SIG-M5 (cell line): ENCODE data around the gene ZFP36L2.
A peak's percentile ranks its signal among the peaks of the same experiment; 100 is the strongest.

ENCODE experiments used
- DNase-seq: peaks from one replicate; lab custom pipeline; 2025; lab: John Stamatoyannopoulos, UW

ZFP36L2 gene, protein sequence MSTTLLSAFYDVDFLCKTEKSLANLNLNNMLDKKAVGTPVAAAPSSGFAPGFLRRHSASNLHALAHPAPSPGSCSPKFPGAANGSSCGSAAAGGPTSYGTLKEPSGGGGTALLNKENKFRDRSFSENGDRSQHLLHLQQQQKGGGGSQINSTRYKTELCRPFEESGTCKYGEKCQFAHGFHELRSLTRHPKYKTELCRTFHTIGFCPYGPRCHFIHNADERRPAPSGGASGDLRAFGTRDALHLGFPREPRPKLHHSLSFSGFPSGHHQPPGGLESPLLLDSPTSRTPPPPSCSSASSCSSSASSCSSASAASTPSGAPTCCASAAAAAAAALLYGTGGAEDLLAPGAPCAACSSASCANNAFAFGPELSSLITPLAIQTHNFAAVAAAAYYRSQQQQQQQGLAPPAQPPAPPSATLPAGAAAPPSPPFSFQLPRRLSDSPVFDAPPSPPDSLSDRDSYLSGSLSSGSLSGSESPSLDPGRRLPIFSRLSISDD

DNA sequence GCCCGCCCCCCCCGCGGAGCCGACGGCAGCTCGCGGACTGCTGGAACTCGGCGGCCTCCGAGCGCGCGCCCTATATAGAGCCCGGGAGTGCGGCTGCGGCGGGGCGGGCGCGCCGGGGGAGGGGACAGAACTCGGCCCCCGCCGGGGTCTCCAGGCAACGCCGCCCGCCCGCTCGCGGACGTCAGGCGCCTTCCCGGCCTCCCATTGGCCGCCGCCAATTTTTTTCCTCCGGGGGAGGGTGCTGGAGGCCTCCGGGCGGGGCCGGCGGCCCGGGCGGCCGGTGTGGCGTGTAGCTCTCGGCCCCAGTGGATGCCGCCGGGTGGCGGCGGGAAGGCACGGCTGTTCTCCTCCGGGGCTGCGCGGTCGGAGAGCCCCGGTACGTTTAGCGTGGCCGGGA, at the start of gene ZFP36L2:
TSS of gene ZFP36L2 (minus strand) at position 49 of the 397 bp plus-strand sequence. CDS start 291 bp downstream, outside the sequence.
- DNase-seq = peak; percentile 28

GRCh38 chr2:43274721-43275120, 48.3 kb upstream of the ZFP36L2 start:
- no peak for DNase-seq

GRCh38 chr2:43274055-43274454, 47.6 kb upstream of the ZFP36L2 start:
- no peak for DNase-seq

DNA sequence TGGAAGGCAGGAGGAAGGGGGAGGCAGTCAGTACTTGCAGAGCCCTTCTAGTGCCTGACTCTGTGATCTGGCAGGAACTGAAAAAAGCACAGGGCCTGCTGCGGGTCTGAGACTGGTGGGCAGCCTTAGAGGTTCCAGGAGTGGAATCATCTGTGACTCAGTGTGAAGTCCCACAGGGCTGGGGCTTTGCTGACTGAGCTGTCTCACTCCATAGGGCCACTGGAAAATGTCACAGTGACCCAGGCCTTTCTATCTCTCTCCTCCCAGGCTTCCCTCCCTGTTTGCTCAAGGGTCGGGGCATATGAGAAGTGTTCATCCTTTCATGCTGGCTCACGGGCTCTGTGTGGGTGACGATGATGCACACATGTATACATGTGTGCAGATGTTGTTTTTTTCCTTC, 47.1 kb upstream of the ZFP36L2 start:
- DNase-seq = no peak

DNA sequence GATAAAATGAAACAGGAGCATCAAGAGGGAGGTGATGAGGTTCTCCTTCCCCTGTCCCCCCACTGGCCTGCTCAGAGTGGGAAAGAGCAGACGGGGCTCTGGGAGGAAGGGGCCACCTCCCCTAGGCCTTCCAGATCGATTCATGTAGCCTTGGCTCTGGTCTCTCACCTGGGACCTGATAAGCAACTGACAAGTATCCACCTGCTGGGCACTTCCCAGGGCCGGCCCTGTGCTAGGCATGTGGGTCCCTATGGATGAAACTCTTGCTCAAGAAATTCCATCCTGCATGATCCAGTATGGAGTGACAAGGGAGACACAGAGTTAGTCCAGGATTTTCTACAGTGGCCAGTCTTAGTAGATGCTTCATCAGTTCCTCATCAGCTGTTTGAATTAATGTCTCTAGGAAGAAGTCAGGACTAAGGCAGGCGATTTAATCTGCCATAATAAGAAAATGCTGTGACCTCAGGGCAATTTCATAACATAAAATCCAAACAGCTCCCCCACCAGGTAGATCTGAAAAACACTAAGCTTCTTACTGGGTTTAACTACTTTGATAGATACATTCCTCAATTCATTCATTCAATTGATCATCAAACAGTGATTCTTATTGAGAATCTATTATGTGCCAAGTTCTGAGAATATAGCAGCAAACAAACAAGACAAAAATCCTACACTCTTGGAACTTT, 44.7 kb upstream of the ZFP36L2 start:
- no peak for DNase-seq

- no peak for DNase-seq
Measured at GRCh38 chr2:43270461-43270860, 44.1 kb upstream of the ZFP36L2 start.

DNA sequence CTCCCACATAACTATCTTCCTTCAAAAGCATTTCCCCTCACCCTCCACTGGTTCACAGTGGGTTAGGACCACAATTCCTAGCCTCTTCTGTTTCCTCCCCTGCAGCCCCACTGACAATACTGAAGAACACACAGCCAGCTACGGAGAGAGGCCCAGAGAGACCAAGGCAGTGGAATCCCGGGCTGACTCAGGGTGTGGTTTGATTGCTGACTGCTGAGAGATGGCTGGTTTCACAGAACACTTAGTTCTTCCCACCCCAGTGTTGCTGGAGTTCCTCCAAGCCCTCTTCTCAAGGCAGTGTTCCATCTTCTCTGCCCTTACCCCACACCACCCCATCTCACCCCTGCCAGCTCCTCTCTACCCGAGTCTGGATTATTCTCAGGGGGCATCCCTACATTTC, 43.3 kb upstream of the ZFP36L2 start:
- DNase-seq = no peak

DNA sequence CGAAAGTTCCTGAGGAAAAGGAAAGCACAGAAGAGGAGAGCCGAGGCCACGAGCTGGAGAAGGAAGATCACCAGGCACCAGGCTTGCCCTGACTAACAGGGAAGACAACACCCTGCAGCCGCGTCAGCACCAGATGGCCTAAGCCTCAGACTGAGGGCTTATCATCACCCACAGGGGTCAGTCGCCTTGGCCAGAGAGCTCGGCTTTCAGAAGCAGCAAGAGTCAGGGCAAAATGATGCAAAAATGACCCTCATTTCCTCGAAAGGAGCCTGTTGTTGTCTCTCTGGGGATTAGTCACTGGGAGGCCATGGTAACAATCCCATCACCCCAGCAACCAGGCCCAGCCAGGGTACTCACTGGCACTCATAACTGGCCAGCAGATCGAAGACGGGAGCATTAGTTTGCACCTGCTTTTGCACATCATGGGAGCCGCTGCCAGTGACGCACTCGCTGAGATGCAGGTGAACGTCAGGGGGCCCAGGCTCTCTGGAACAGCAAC, 42.7 kb upstream of the ZFP36L2 start:
- no peak for DNase-seq

- DNase-seq = no peak
Measured at GRCh38 chr2:43268066-43268953, 41.9 kb upstream of the ZFP36L2 start.

- no peak for DNase-seq
Measured at GRCh38 chr2:43267381-43267780, 41.0 kb upstream of the ZFP36L2 start.

DNA sequence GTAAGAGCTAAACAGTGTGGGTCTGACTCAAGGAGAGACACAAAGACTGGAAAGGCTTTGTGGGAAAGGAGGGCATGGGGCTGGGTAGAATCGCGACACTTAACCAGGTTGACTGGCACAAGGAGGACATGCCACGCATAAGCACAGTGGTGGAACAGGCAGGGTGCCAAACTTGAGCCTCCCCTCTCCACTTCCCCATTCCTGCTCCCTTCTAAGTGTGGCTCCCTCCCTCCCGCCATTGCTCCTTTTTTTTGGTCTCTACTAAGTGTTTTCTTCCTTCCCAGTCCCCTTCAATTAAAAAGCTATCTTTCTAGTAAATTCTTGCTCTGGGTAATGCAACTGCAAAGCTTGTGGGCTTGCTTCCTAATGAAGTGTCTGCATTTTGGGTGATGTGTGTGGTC, 40.3 kb upstream of the ZFP36L2 start:
- DNase-seq = no peak

- no peak for DNase-seq
Measured at GRCh38 chr2:43265421-43265820, 39.0 kb upstream of the ZFP36L2 start.

DNA sequence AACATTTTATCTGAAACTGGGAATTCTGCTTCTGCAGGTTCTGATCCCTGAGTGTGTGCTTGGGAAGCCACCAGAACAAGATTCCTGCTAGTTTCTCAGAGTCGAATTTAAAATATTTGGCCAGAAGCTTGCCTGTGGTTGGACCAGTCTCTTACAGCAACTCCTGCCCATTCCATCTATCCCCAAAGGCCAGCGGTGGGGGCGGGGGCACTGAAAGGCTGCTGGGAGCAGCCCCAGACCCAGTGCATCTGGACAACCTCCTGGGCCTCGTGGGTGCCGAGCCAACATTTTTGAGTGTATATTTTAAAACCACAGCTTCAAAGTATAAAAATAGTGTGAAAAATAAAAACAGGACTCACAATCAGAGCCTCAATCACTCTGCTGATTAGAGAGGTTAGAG, 38.6 kb upstream of the ZFP36L2 start:
- DNase-seq = no peak

- DNase-seq = no peak
Measured at GRCh38 chr2:43262951-43263350, 36.5 kb upstream of the ZFP36L2 start.

DNA sequence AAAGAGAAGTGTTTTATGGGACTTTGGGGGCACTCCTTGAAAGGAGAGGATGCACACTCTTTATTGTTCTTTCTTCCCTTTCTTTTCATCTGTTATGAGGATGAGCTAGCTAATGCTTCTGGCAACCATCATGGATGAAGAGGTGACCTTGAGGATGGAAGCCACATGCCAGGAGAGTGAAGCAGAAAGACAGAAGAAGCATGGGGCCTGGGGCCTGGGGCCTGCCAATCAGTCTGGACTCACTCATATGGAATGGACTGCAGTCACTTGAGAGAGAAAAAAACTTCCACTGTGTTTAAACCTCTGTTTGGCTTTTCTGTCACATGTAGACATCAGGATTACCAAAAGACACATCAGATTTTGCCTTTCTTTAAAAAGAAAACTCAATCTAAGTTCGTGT, 35.8 kb upstream of the ZFP36L2 start:
- no peak for DNase-seq

- DNase-seq = no peak
Measured at GRCh38 chr2:43259512-43259911, 33.1 kb upstream of the ZFP36L2 start.

GRCh38 chr2:43258547-43259156, 32.2 kb upstream of the ZFP36L2 start:
- DNase-seq = no peak

- DNase-seq = no peak
Measured at GRCh38 chr2:43255296-43255910, 29.0 kb upstream of the ZFP36L2 start.

GRCh38 chr2:43254331-43254730, 27.9 kb upstream of the ZFP36L2 start:
- DNase-seq = no peak

- no peak for DNase-seq
Measured at GRCh38 chr2:43251171-43251731, 24.8 kb upstream of the ZFP36L2 start.

GRCh38 chr2:43250015-43250414, 23.6 kb upstream of the ZFP36L2 start:
- DNase-seq = no peak
